T-helper 1 cell treated with Interleukin-12 subunit alpha and Interleukin-12 subunit beta and Interleukin-4 antibody, amounts not matched to agents 30 μg/mL and 1 μg/mL, for 36 hours (primary cell): ENCODE results near the gene JMJD4.

ENCODE experiments used
- H3K27ac Mint-ChIP-seq: one replicate; pipeline ENCODE4 v1.8.0; 2021; ENCODE audit warnings: mild to moderate bottlenecking, mixed read lengths
- H3K27me3 Mint-ChIP-seq: one replicate; pipeline ENCODE4 v1.8.0; 2021; ENCODE audit warnings: low read depth, mixed read lengths
- H3K36me3 Mint-ChIP-seq: one replicate; pipeline ENCODE4 v1.8.0; 2021; ENCODE audit warnings: low read depth, mixed read lengths
- H3K4me1 Mint-ChIP-seq: one replicate; pipeline ENCODE4 v1.8.0; 2021; ENCODE audit warnings: low read depth, mixed read lengths
- H3K4me3 Mint-ChIP-seq: one replicate; pipeline ENCODE4 v1.8.0; 2021; ENCODE audit warnings: mild to moderate bottlenecking, moderate library complexity, mixed read lengths
- H3K9me3 Mint-ChIP-seq: one replicate; pipeline ENCODE4 v1.8.0; 2021; ENCODE audit warnings: mixed read lengths

The JMJD4 gene, protein sequence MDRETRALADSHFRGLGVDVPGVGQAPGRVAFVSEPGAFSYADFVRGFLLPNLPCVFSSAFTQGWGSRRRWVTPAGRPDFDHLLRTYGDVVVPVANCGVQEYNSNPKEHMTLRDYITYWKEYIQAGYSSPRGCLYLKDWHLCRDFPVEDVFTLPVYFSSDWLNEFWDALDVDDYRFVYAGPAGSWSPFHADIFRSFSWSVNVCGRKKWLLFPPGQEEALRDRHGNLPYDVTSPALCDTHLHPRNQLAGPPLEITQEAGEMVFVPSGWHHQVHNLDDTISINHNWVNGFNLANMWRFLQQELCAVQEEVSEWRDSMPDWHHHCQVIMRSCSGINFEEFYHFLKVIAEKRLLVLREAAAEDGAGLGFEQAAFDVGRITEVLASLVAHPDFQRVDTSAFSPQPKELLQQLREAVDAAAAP

GRCh38 chr1:227734856-227735538 lies at the start of gene JMJD4, which contains the start of gene SNAP47:
Gene JMJD4, minus strand, starts transcription at chr1:227735302. Its CDS starts 29 bp downstream, at chr1:227735273.
Gene SNAP47, plus strand, starts transcription at chr1:227735435. Its CDS starts 12,302 bp downstream, at chr1:227747737.
- Mint-ChIP-seq H3K36me3 (peaks cover 9% of the 10 kb centered on the region), H3K27me3 (no peaks in the 10 kb centered on the region), H3K9me3 (no peaks in the 10 kb centered on the region), H3K27ac (peak within 1 kb of the TSS; percentile 91), H3K4me1 (peaks cover 23% of the 10 kb centered on the region), H3K4me3 (peak within 1 kb of the TSS; percentile 97)

- no peak overlapping the region for H3K27ac Mint-ChIP-seq
- H3K27me3 Mint-ChIP-seq: no peaks in the 10 kb centered on the region
- H3K4me1 Mint-ChIP-seq: peaks cover 10% of the 10 kb centered on the region
- H3K4me3 Mint-ChIP-seq: no peak overlapping the region
- peaks cover 10% of the 10 kb centered on the region for H3K36me3 Mint-ChIP-seq
- no peaks in the 10 kb centered on the region for H3K9me3 Mint-ChIP-seq
Measured at GRCh38 chr1:227782226-227782625, 47.1 kb upstream of the JMJD4 start.

DNA sequence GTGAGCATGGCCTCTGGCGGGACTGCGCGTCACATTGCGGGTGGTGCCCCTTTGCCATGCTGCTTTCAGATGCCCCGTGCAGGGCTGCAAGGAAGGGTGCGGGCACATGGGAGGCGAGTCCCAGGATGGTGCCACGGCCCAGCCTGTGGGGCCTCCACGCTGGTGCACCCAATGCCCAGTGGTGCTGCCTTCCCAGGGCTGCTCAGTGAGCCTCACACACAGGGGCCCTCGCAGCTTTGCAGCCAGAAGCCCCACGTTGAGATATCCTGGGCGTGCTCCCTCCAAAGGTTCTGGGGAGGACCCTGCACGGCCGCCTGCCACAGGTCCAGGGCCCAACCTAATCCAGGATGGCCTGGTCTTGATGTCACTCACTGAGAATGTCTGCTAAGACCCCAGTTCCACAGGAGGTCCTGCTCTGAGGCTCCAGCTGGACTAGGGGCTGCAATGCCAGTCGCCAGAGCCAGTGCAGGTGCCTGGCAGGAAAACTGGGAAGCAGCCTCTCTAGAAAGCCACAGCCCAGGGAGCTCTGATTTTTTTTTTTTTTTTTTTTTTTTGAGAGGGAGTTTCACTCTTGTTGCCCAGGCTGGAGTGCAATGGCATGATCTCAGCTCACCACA lies 46.3 kb upstream of the JMJD4 start:
- peaks cover 14% of the 10 kb centered on the region for H3K36me3 Mint-ChIP-seq
- H3K27ac Mint-ChIP-seq: no peak overlapping the region
- H3K4me3 Mint-ChIP-seq: no peak overlapping the region

DNA sequence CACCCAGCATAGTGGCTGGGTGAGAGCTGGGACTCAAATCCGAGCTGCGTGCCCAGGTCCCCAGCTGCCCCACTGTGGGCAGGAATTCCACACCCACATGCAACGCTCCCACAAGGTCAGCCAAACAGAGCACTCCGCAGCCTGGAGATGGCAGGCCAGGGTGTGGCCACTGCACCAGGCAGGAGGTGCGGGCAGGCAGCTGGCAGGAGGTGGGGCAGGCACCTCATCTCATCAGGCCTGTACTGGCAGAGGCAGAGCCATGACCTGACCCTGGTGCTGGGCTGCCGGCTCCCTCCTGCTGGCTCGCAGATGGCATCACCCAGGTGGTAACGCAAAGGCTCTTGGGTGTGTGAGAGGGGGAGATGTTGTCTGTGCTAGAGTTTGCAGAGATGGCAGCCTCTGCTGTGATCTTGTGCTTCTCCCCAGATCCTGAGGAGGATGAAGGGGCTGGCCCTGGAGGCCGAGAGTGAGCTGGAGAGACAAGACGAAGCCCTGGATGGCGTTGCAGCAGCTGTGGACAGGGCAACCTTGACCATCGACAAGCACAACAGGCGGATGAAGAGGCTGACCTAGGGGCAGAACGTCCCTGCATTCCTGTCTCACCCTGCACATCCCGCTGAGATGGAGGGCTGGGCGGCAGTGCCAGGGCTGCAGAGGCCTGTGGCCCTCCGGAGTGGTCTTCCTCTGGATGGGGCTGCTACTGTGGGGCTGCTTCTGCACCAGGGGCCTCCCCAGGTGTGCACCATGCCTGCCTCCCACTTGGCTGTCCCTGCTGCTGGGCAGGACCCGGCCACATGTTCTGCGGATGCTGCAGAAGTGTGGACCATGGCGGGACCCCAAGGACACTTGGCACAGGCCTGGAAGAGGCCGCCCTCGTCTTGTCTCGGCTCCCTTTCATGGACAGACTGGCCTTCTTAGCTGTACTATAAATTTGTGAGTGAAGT lies 45.3 kb upstream of the JMJD4 start:
- Mint-ChIP-seq H3K4me3 (no peak overlapping the region), H3K27ac (no peak overlapping the region), H3K27me3 (no peaks in the 10 kb centered on the region), H3K36me3 (peaks cover 17% of the 10 kb centered on the region), H3K4me1 (peaks cover 9% of the 10 kb centered on the region), H3K9me3 (no peaks in the 10 kb centered on the region)

More for the DNA sequence above, 46.3 kb upstream of the JMJD4 start:
- Mint-ChIP-seq H3K27me3 (no peaks in the 10 kb centered on the region), H3K4me1 (peaks cover 7% of the 10 kb centered on the region), H3K9me3 (no peaks in the 10 kb centered on the region)

GRCh38 chr1:227779685-227780084 lies 44.6 kb upstream of the JMJD4 start:
- H3K9me3 Mint-ChIP-seq: no peaks in the 10 kb centered on the region
- H3K27ac Mint-ChIP-seq: no peak overlapping the region
- no peak overlapping the region for H3K4me3 Mint-ChIP-seq
- H3K27me3 Mint-ChIP-seq: no peaks in the 10 kb centered on the region
- peaks cover 16% of the 10 kb centered on the region for H3K36me3 Mint-ChIP-seq
- peaks cover 11% of the 10 kb centered on the region for H3K4me1 Mint-ChIP-seq

DNA sequence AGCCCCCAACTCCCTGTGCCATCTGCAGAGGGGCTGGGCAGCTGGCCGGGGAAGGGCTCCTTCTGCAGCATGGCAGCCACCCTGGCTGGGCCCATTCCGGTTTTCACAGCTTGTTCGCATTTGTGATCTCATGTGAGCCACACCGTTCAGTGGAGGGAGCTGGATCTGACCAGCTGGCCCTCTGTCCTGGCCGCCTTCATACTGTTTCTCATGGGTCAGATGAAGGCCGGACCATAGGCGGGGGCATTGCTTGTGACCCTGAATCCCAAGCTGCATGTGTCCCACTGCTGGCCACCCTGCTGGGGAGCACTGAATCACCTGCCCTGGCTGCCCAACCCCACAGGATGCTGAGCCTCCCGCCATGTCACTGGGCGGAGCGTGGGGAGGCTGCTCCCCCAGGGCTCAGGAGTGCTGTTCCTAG lies 43.9 kb upstream of the JMJD4 start:
- H3K9me3 Mint-ChIP-seq: no peaks in the 10 kb centered on the region
- no peaks in the 10 kb centered on the region for H3K27me3 Mint-ChIP-seq
- H3K36me3 Mint-ChIP-seq: peaks cover 20% of the 10 kb centered on the region
- peaks cover 17% of the 10 kb centered on the region for H3K4me1 Mint-ChIP-seq
- H3K27ac Mint-ChIP-seq: no peak overlapping the region
- no peak overlapping the region for H3K4me3 Mint-ChIP-seq

- no peaks in the 10 kb centered on the region for H3K9me3 Mint-ChIP-seq
- no peak overlapping the region for H3K4me3 Mint-ChIP-seq
- no peak overlapping the region for H3K27ac Mint-ChIP-seq
- H3K4me1 Mint-ChIP-seq: peaks cover 22% of the 10 kb centered on the region
- H3K27me3 Mint-ChIP-seq: no peaks in the 10 kb centered on the region
- H3K36me3 Mint-ChIP-seq: peaks cover 22% of the 10 kb centered on the region
Measured at GRCh38 chr1:227778401-227778947, 43.4 kb upstream of the JMJD4 start.

GRCh38 chr1:227777646-227778045 lies 42.5 kb upstream of the JMJD4 start:
- Mint-ChIP-seq H3K4me3 (no peak overlapping the region), H3K4me1 (peaks cover 22% of the 10 kb centered on the region), H3K27me3 (no peaks in the 10 kb centered on the region), H3K9me3 (no peaks in the 10 kb centered on the region), H3K27ac (no peak overlapping the region), H3K36me3 (peaks cover 22% of the 10 kb centered on the region)

DNA sequence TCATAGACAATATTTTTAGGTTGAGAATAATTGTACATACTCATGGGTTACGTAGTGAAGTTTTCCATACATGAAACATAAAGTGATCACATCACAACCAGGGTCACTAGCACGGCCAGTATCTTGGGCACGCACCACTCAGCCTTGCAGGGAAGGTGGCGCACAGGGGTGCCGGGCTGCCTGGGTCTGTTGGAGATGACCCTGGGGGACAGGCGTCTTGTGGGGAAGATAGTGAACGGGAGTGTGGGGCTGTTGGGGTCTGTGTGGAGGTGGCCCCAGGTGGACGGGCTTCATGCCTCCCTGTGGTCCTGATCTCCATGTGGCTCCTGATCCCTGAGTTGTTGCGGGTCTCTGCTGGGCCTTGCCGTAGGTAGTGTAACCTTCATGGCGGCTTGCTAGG lies 42.1 kb upstream of the JMJD4 start:
- Mint-ChIP-seq H3K9me3 (no peaks in the 10 kb centered on the region), H3K27ac (no peak overlapping the region), H3K27me3 (no peaks in the 10 kb centered on the region), H3K4me1 (peaks cover 25% of the 10 kb centered on the region), H3K4me3 (no peak overlapping the region), H3K36me3 (peaks cover 22% of the 10 kb centered on the region)

DNA sequence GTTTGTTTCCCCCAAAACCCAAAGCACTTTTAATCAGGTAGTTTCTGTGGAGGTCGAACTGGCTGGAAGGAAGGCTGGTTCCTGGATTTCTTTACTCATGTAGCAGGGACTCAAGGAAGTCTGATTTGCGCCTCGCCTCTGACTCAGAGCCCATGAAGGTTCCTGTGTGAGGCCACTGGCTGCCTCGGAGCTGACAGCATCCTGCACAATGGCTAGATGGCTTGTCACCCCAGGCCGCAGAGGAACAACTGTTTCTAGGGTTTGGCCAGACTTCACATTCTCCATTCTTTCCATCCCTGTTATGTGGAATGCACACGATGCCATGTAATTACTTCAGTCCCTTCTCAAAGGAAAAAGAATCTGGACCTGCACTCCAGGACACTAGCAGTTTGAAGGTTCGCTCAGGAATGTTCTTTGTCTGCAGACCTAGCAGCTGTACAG lies 41.2 kb upstream of the JMJD4 start:
- Mint-ChIP-seq H3K36me3 (peaks cover 22% of the 10 kb centered on the region), H3K27ac (peak overlapping the region; percentile 6), H3K9me3 (no peaks in the 10 kb centered on the region), H3K4me3 (no peak overlapping the region), H3K27me3 (no peaks in the 10 kb centered on the region), H3K4me1 (peaks cover 29% of the 10 kb centered on the region)

GRCh38 chr1:227775841-227776240 lies 40.7 kb upstream of the JMJD4 start:
- Mint-ChIP-seq H3K4me3 (no peak overlapping the region), H3K27me3 (no peaks in the 10 kb centered on the region), H3K36me3 (peaks cover 22% of the 10 kb centered on the region), H3K27ac (no peak overlapping the region), H3K4me1 (peaks cover 29% of the 10 kb centered on the region), H3K9me3 (no peaks in the 10 kb centered on the region)

DNA sequence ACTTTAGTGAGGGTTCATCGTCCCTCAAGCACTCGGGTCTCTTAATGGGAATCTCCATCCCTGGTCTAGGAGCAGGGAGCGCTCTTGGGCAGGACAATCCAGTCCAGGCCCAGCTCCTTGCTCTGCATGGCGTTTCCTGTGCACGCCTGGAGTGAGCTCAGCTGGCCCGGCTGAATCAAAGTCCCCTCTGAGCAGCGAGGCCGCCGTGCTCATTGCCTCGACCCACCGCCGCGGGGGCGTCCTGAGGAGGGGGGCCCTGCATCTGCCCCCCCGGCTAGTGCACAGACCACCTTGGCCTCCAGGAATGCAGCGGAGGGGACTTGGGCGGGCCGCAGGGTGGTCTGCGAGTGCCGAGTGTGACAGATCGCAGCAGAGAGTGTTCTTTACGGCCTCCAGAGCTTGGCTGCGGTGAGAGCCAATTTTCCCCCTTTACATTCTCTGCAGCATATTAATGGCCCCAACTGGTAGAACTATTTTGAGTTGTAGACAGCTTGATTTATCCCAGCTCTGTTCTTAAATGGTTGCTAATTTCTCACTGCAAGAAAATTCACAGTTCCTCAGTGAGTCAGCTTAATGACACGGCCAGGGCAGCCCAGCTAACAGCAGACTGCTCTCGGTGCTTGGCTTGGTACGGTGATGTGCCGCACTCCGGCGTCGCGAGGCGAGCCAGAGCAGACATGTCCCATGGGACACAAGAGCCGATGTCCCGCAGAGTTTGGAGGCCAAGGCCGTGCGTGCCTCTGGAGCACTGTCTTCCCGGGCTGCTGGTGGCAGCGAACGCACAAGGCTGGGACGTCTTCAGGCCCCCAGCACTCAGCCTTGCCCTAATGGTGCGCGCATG lies 39.9 kb upstream of the JMJD4 start:
- Mint-ChIP-seq H3K36me3 (peaks cover 25% of the 10 kb centered on the region), H3K27ac (no peak overlapping the region), H3K4me1 (peaks cover 32% of the 10 kb centered on the region), H3K27me3 (no peaks in the 10 kb centered on the region), H3K9me3 (no peaks in the 10 kb centered on the region), H3K4me3 (no peak overlapping the region)
